Lower leg skin (tissue), 3 donors: Measurements from ENCODE around the gene MPEG1.

ENCODE experiments used
- POLR2A ChIP-seq, 2 donors: fragments of 450-650 bp; IDR thresholded peaks; one replicate each; pipeline ENCODE4 v1.6.1; 2016 to 2017; ENCODE audit warnings: antibody characterized with exemption in 2 of 2, mild to moderate bottlenecking in 1 of 2, moderate library complexity in 1 of 2
- TF ChIP-seq, protein P1 (sequence below), 3 donors: fragments of 450-650 bp; IDR thresholded peaks; one replicate each; pipeline ENCODE4 v1.5.1; 2016; ENCODE audit warnings: antibody characterized with exemption in 3 of 3, mild to moderate bottlenecking in 3 of 3, moderate library complexity in 2 of 3

DNA sequence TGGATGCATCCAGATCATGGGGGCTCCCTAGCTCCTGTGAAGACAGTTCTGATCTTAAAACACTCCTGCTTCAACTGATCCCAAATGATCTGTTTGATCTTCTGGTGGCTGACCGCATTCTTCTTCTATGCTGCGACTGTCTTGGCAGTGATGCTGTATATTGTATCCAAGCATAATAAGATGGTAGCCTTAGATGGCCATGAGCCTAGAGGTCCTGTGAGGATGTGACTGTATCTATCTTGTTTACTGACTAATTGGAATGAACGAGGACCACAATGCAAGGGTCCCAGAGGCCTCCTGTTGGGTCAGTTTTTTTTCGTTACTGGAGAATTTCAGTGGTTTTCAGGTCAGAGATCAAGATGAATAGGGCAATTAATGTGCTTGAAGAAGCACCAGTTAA is 7.1 kb upstream of the MPEG1 start:
- no peak for TF ChIP-seq POLR2A (IDR thresholded peaks at IDR 0.05)
- TF ChIP-seq, protein P1, sequence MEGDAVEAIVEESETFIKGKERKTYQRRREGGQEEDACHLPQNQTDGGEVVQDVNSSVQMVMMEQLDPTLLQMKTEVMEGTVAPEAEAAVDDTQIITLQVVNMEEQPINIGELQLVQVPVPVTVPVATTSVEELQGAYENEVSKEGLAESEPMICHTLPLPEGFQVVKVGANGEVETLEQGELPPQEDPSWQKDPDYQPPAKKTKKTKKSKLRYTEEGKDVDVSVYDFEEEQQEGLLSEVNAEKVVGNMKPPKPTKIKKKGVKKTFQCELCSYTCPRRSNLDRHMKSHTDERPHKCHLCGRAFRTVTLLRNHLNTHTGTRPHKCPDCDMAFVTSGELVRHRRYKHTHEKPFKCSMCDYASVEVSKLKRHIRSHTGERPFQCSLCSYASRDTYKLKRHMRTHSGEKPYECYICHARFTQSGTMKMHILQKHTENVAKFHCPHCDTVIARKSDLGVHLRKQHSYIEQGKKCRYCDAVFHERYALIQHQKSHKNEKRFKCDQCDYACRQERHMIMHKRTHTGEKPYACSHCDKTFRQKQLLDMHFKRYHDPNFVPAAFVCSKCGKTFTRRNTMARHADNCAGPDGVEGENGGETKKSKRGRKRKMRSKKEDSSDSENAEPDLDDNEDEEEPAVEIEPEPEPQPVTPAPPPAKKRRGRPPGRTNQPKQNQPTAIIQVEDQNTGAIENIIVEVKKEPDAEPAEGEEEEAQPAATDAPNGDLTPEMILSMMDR (IDR thresholded peaks at IDR 0.05): no peak
